HEK293 (cell line): ENCODE measurements around the gene PRR33.

Experiments used
- CTCF ChIA-PET: fragments of 350-600 bp; formaldehyde crosslinking; extraction: SDS; loops from one replicate; lab custom pipeline; 2021; ENCODE audit warnings: antibody characterized with exemption; lab: Yijun Ruan, JAX
- POLR2A ChIA-PET: fragments of 300-600 bp; formaldehyde crosslinking; extraction: SDS; loops from one replicate; lab custom pipeline; 2020; ENCODE audit warnings: antibody characterized with exemption, inconsistent platforms; lab: Yijun Ruan, JAX
- H3K27ac ChIP-seq: fragments of 200-500 bp; sonication (Bioruptor generic); 2 replicates; pipeline ENCODE4 v1.5.1; 2014; ENCODE audit warnings: low read depth, low read length, control low read depth, inconsistent platforms; ENCODE audit errors: extremely low read depth
- H3K36me3 ChIP-seq, 2 experiments: fragments of 200-500 bp in 1 of 2; sonication (Bioruptor generic) in 1 of 2; 1 replicate in 1 of 2; 2 replicates in 1 of 2; pipeline ENCODE4 v1.5.1; 2014 to 2017; ENCODE audit warnings: inconsistent platforms in 2 of 2, low read length in 2 of 2; ENCODE audit not compliant: control insufficient read depth in 2 of 2, insufficient read depth in 1 of 2
- H3K4me1 ChIP-seq: fragments of 200-500 bp; sonication (Bioruptor generic); 2 replicates; pipeline ENCODE4 v1.5.1; 2014; ENCODE audit warnings: mild to moderate bottlenecking, low read length, inconsistent platforms; ENCODE audit not compliant: control insufficient read depth, insufficient read depth
- H3K4me3 ChIP-seq: 2 replicates; pipeline ENCODE4 v1.5.1; 2011; ENCODE audit warnings: low read depth, mild to moderate bottlenecking, control low read depth, low read length, moderate library complexity
- H3K9me3 ChIP-seq: fragments of 200-500 bp; sonication (Bioruptor generic); 2 replicates; pipeline ENCODE4 v1.5.1; 2014; ENCODE audit warnings: low read depth, low read length, inconsistent platforms; ENCODE audit not compliant: control insufficient read depth, insufficient read depth
- GFI1B ChIP-seq: fragments of 450-650 bp; formaldehyde crosslinking; IDR thresholded peaks from 2 replicates; pipeline ENCODE4 v1.5.1; 2016; ENCODE audit warnings: missing biosample characterization, missing genetic modification characterization
- MYNN ChIP-seq: fragments of 450-650 bp; formaldehyde crosslinking; IDR thresholded peaks from 2 replicates; pipeline ENCODE4 v1.5.1; 2016; ENCODE audit warnings: missing biosample characterization, missing genetic modification characterization, borderline replicate concordance
- REPIN1 ChIP-seq: fragments of 450-650 bp; formaldehyde crosslinking; IDR thresholded peaks from 2 replicates; pipeline ENCODE4 v1.5.1; 2017; ENCODE audit warnings: missing biosample characterization, missing genetic modification characterization, low read depth
- WT1 ChIP-seq: fragments of 450-650 bp; formaldehyde crosslinking; IDR thresholded peaks from 2 replicates; pipeline ENCODE4 v1.5.1; 2016; ENCODE audit warnings: missing biosample characterization, missing genetic modification characterization
- ZBTB17 ChIP-seq: fragments of 450-650 bp; formaldehyde crosslinking; IDR thresholded peaks from 2 replicates; pipeline ENCODE4 v1.5.1; 2016; ENCODE audit warnings: missing biosample characterization, missing genetic modification characterization
- ZEB2 ChIP-seq: fragments of 450-650 bp; formaldehyde crosslinking; IDR thresholded peaks from 2 replicates; pipeline ENCODE4 v1.5.1; 2016; ENCODE audit warnings: missing biosample characterization, missing genetic modification characterization
- ZNF121 ChIP-seq: fragments of 450-650 bp; formaldehyde crosslinking; IDR thresholded peaks from 2 replicates; pipeline ENCODE4 v1.5.1; 2016; ENCODE audit warnings: missing biosample characterization, missing genetic modification characterization
- ZNF274 ChIP-seq, 2 experiments: fragments of 200-500 bp in 1 of 2; fragments of 450-650 bp in 1 of 2; sonication (Bioruptor generic) in 1 of 2; formaldehyde crosslinking in 1 of 2; IDR thresholded peaks; 2 replicates each; pipeline versions ENCODE4 v1.5.1 to v1.6.1; 2014 to 2016; ENCODE audit warnings: borderline replicate concordance in 1 of 2, inconsistent platforms in 1 of 2, low read length in 1 of 2, missing biosample characterization in 1 of 2, missing genetic modification characterization in 1 of 2
- ZNF292 ChIP-seq: fragments of 450-650 bp; formaldehyde crosslinking; IDR thresholded peaks from 2 replicates; pipeline ENCODE4 v1.5.1; 2016; ENCODE audit warnings: low read depth, missing biosample characterization, missing genetic modification characterization, borderline replicate concordance
- ZNF335 ChIP-seq: fragments of 450-650 bp; formaldehyde crosslinking; conservative IDR thresholded peaks from 2 replicates; pipeline ENCODE4 v1.5.1; 2016; ENCODE audit warnings: missing biosample characterization, missing genetic modification characterization
- ZNF433 ChIP-seq: fragments of 450-650 bp; formaldehyde crosslinking; IDR thresholded peaks from 2 replicates; pipeline ENCODE4 v1.5.1; 2016; ENCODE audit warnings: missing biosample characterization, missing genetic modification characterization, low read depth
- ZNF548 ChIP-seq: fragments of 450-650 bp; formaldehyde crosslinking; IDR thresholded peaks from 2 replicates; pipeline ENCODE4 v1.5.1; 2016; ENCODE audit warnings: missing biosample characterization, missing genetic modification characterization
- ZNF629 ChIP-seq: fragments of 450-650 bp; formaldehyde crosslinking; IDR thresholded peaks from 2 replicates; pipeline ENCODE4 v1.5.1; 2017; ENCODE audit warnings: missing biosample characterization, missing genetic modification characterization
- TF ChIP-seq, protein P1 (sequence below): fragments of 450-650 bp; IDR thresholded peaks from 2 replicates; pipeline ENCODE4 v1.5.1; 2018; ENCODE audit warnings: missing biosample characterization, missing genetic modification characterization
- TF ChIP-seq, protein P2 (sequence below): fragments of 450-650 bp; formaldehyde crosslinking; IDR thresholded peaks from 2 replicates; pipeline ENCODE4 v1.5.1; 2017; ENCODE audit warnings: missing biosample characterization, missing genetic modification characterization
- TF ChIP-seq, protein P3 (sequence below): fragments of 450-650 bp; formaldehyde crosslinking; IDR thresholded peaks from 2 replicates; pipeline ENCODE4 v1.5.1; 2016; ENCODE audit warnings: missing biosample characterization, missing genetic modification characterization, borderline replicate concordance

PRR33 gene

DNA sequence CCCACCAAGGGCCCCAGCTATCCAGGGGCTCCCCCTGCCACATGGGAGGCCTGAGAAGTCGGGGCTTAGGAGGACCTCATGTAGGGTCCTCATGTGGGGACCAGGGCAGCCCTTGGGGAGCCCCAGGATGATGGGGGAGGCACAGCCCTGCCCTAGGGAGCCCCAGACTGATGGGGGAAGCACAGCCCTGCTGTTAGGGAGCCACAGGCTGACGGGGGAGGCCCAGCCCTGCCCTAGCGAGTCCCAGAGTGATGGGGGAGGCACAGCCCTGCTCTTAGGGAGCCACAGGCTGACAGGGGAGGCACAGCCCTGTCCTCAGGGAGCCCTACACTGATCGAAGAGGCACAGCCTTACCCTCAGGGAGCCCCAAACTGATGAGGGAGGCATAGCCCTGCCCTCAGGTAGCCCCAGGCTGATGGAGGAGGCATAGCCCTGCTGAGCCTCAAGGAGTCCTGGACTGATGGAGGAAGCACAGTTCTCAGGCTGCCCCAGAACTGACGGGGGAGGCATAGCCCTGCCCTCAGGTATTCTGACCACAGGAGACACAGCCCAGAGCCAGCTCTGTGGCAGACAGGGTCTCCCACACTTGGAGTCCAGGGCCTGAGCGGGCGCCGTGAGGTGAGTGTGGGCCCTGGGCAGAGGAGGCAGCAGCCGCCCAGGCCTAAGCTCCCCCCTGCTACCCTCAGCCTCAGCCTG, 10.8 kb downstream of the PRR33 start:
- TF ChIP-seq ZBTB17 (tag by site-specific recombination) (no peak), ZNF335 (tag by site-specific recombination) (0 out of 2 replicates have a peak, but pooled peaks have one; percentile 10), REPIN1 (tag by site-specific recombination) (no peak), ZNF274 (IDR thresholded peaks at IDR 0.05; ENCODE audit: low read length) (no peak), ZNF274 (tag by site-specific recombination; IDR thresholded peaks at IDR 0.05; ENCODE audit: borderline replicate concordance) (no peak), ZNF121 (tag by site-specific recombination) (no peak)
- TF ChIP-seq, protein P1, sequence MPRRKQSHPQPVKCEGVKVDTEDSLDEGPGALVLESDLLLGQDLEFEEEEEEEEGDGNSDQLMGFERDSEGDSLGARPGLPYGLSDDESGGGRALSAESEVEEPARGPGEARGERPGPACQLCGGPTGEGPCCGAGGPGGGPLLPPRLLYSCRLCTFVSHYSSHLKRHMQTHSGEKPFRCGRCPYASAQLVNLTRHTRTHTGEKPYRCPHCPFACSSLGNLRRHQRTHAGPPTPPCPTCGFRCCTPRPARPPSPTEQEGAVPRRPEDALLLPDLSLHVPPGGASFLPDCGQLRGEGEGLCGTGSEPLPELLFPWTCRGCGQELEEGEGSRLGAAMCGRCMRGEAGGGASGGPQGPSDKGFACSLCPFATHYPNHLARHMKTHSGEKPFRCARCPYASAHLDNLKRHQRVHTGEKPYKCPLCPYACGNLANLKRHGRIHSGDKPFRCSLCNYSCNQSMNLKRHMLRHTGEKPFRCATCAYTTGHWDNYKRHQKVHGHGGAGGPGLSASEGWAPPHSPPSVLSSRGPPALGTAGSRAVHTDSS (tag by site-specific recombination) = no peak
- Histone ChIP-seq H3K9me3 (no peaks in the 10 kb centered on the region), H3K4me3 (no peak overlapping the region), H3K27ac (no peak overlapping the region), H3K4me1 (no peaks in the 10 kb centered on the region), H3K36me3 (no peaks in the 10 kb centered on the region)
- CTCF ChIA-PET = interaction anchor here (0.7 to 3.9 kb wide), 8 partner anchors 11 to 269 kb away, joined by 3 to 119 read pairs (median 13); partner anchors contain the start of genes PRR33 and SYT8
- POLR2A ChIA-PET = no interaction called here

DNA sequence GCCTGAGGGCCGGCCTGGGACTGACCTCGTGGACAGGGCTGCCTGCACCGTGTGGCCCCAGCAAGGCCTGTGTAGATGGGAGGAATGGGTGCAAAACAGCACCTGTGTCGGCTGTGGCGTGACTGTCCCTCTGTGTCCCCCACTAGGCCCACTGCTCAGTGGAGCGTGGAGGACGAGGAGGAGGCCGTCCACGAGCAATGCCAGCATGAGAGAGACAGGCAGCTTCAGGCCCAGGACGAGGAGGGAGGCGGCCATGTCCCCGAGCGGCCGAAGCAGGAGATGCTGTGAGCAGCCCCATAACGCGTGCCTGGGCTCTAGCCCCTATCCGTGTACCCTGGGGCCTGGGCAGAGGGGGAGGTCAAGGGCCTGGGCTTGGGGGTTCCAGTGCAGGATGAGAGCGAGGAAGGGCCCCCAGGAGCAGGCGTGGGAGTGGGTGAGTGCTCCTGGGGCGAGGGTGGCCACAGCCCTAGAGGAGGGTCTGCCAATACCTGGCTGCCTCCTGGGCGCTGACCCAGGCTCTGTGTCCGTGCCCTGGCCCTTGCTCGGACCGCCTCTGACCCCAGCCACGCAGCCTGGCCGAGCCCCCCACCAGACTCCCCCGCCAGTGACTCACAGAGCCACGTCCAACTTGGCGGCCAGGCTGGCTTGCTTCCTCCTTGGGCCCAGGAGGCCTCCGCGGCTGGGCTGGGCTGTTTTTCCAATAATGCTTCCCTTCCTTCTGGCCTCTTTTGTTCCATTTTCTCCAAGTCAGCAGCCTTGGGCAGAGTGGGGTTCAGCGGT, 11.6 kb downstream of the PRR33 start:
- Histone ChIP-seq H3K4me1 (no peaks in the 10 kb centered on the region), H3K9me3 (no peaks in the 10 kb centered on the region), H3K27ac (no peak overlapping the region), H3K4me3 (no peak overlapping the region)
- POLR2A ChIA-PET = no interaction called here
- peak; percentile 39; the same call in 1 of the 2 replicates for TF ChIP-seq ZNF335 (tag by site-specific recombination)
- TF ChIP-seq ZNF629 (tag by site-specific recombination) = no peak
- TF ChIP-seq, all 188 proteins: peak for 1
- H3K36me3 ChIP-seq = no peaks in the 10 kb centered on the region
- CTCF ChIA-PET = interaction anchor here (0.7 to 3.1 kb wide), 3 partner anchors 46 to 186 kb away, joined by 3 to 32 read pairs (median 13); partner anchors contain the start of gene SYT8

DNA sequence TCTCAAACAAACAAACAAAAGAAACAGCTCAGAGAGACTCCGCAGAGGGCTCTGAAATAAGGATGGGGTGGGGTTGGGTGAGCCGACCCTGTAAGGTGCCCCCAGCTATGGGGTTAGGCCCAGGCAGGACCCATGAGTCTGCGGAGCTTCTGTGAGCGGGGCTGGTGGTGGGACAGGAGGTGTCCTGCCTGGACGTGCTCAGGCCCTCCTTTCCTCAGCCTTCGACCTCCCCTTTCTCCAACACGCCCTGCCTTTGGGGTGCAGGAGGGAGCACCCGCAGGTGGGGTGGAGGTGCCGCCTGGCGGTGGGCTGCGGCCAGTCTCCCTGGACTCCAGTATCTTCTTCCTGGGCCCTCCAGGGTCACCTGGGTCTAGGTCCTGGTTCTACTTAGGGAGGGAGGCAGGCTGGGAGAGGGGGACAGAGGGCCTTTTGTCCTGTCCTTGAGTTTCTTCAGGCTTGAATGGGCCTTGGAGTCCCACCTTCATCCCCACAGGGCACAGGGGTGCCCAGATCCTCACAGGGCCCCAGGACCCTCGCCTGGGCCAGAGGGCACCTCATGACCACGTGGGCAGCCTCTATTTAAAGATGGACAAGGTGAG, 12.3 kb downstream of the PRR33 start:
- Histone ChIP-seq H3K4me1 (no peaks in the 10 kb centered on the region), H3K9me3 (no peaks in the 10 kb centered on the region), H3K36me3 (no peaks in the 10 kb centered on the region), H3K4me3 (no peak overlapping the region), H3K27ac (no peak overlapping the region)
- ChIA-PET POLR2A (no interaction called here), CTCF (interaction anchor here (0.6 to 3.5 kb wide), 6 partner anchors 20 to 272 kb away, joined by 3 to 12 read pairs (median 3); no protein-coding TSS in a partner anchor)
- TF ChIP-seq ZNF433 (tag by site-specific recombination) = no peak
- no peak for TF ChIP-seq ZNF292 (tag by site-specific recombination)
- TF ChIP-seq, protein P2, sequence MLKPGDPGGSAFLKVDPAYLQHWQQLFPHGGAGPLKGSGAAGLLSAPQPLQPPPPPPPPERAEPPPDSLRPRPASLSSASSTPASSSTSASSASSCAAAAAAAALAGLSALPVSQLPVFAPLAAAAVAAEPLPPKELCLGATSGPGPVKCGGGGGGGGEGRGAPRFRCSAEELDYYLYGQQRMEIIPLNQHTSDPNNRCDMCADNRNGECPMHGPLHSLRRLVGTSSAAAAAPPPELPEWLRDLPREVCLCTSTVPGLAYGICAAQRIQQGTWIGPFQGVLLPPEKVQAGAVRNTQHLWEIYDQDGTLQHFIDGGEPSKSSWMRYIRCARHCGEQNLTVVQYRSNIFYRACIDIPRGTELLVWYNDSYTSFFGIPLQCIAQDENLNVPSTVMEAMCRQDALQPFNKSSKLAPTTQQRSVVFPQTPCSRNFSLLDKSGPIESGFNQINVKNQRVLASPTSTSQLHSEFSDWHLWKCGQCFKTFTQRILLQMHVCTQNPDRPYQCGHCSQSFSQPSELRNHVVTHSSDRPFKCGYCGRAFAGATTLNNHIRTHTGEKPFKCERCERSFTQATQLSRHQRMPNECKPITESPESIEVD (tag by site-specific recombination) = no peak
- TF ChIP-seq, protein P1 (tag by site-specific recombination) = no peak
- no peak for TF ChIP-seq ZEB2 (tag by site-specific recombination)
- TF ChIP-seq WT1 = no peak
- TF ChIP-seq GFI1B (tag by site-specific recombination) = no peak
- TF ChIP-seq, protein P3, sequence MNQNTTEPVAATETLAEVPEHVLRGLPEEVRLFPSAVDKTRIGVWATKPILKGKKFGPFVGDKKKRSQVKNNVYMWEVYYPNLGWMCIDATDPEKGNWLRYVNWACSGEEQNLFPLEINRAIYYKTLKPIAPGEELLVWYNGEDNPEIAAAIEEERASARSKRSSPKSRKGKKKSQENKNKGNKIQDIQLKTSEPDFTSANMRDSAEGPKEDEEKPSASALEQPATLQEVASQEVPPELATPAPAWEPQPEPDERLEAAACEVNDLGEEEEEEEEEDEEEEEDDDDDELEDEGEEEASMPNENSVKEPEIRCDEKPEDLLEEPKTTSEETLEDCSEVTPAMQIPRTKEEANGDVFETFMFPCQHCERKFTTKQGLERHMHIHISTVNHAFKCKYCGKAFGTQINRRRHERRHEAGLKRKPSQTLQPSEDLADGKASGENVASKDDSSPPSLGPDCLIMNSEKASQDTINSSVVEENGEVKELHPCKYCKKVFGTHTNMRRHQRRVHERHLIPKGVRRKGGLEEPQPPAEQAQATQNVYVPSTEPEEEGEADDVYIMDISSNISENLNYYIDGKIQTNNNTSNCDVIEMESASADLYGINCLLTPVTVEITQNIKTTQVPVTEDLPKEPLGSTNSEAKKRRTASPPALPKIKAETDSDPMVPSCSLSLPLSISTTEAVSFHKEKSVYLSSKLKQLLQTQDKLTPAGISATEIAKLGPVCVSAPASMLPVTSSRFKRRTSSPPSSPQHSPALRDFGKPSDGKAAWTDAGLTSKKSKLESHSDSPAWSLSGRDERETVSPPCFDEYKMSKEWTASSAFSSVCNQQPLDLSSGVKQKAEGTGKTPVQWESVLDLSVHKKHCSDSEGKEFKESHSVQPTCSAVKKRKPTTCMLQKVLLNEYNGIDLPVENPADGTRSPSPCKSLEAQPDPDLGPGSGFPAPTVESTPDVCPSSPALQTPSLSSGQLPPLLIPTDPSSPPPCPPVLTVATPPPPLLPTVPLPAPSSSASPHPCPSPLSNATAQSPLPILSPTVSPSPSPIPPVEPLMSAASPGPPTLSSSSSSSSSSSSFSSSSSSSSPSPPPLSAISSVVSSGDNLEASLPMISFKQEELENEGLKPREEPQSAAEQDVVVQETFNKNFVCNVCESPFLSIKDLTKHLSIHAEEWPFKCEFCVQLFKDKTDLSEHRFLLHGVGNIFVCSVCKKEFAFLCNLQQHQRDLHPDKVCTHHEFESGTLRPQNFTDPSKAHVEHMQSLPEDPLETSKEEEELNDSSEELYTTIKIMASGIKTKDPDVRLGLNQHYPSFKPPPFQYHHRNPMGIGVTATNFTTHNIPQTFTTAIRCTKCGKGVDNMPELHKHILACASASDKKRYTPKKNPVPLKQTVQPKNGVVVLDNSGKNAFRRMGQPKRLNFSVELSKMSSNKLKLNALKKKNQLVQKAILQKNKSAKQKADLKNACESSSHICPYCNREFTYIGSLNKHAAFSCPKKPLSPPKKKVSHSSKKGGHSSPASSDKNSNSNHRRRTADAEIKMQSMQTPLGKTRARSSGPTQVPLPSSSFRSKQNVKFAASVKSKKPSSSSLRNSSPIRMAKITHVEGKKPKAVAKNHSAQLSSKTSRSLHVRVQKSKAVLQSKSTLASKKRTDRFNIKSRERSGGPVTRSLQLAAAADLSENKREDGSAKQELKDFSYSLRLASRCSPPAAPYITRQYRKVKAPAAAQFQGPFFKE = no peak
- TF ChIP-seq MYNN (tag by site-specific recombination) = no peak
- no peak for TF ChIP-seq ZNF548 (tag by site-specific recombination)
